ENCODE data around the gene CPVL. TPM values are rescaled to one million over a fixed set of nuclear protein-coding genes. Genes with fewer than 3 reads are reported as not detected.

CPVL gene
- total RNA-seq, 1 donor = 132 TPM

GRCh38 chr7:29140873-29141468, 5.4 kb downstream of the CPVL start:
- Histone ChIP-seq H3K27me3 (ENCODE audit: insufficient read depth, low read length) (peaks cover 16% of the 10 kb centered on the region), H3K4me3 (ENCODE audit: low read length) (no peak overlapping the region), H3K9me3 (ENCODE audit: low read depth, low read length) (no peaks in the 10 kb centered on the region), H3K4me1 (ENCODE audit: insufficient read depth, low read length) (peaks cover 96% of the 10 kb centered on the region)

GRCh38 chr7:29139796-29140195, 6.5 kb downstream of the CPVL start:
- Histone ChIP-seq H3K27me3 (ENCODE audit: insufficient read depth, low read length) (peaks cover 4% of the 10 kb centered on the region), H3K4me3 (ENCODE audit: low read length) (no peak overlapping the region), H3K9me3 (ENCODE audit: low read depth, low read length) (no peaks in the 10 kb centered on the region), H3K4me1 (ENCODE audit: insufficient read depth, low read length) (peaks cover 98% of the 10 kb centered on the region)

- H3K4me3 ChIP-seq (ENCODE audit: low read length) = no peak overlapping the region
- H3K9me3 ChIP-seq (ENCODE audit: low read depth, low read length) = no peaks in the 10 kb centered on the region
- H3K27me3 ChIP-seq (ENCODE audit: insufficient read depth, low read length) = peaks cover 4% of the 10 kb centered on the region
- peaks cover 96% of the 10 kb centered on the region for H3K4me1 ChIP-seq (ENCODE audit: insufficient read depth, low read length)
Measured at GRCh38 chr7:29139191-29139590, 7.1 kb downstream of the CPVL start.

- Histone ChIP-seq H3K4me3 (ENCODE audit: low read length) (no peak overlapping the region), H3K4me1 (ENCODE audit: insufficient read depth, low read length) (peaks cover 95% of the 10 kb centered on the region), H3K27me3 (ENCODE audit: insufficient read depth, low read length) (peaks cover 1% of the 10 kb centered on the region), H3K9me3 (ENCODE audit: low read depth, low read length) (no peaks in the 10 kb centered on the region)
Measured at GRCh38 chr7:29138588-29138987, 7.7 kb downstream of the CPVL start.

GRCh38 chr7:29135846-29136245, 10.5 kb downstream of the CPVL start:
- H3K27me3 ChIP-seq (ENCODE audit: insufficient read depth, low read length) = no peaks in the 10 kb centered on the region
- no peak overlapping the region for H3K4me3 ChIP-seq (ENCODE audit: low read length)
- H3K9me3 ChIP-seq (ENCODE audit: low read depth, low read length) = no peaks in the 10 kb centered on the region
- peaks cover 72% of the 10 kb centered on the region for H3K4me1 ChIP-seq (ENCODE audit: insufficient read depth, low read length)

- H3K9me3 ChIP-seq (ENCODE audit: low read depth, low read length) = no peaks in the 10 kb centered on the region
- H3K4me1 ChIP-seq (ENCODE audit: insufficient read depth, low read length) = peaks cover 61% of the 10 kb centered on the region
- H3K4me3 ChIP-seq (ENCODE audit: low read length) = no peak overlapping the region
- H3K27me3 ChIP-seq (ENCODE audit: insufficient read depth, low read length) = no peaks in the 10 kb centered on the region
Measured at GRCh38 chr7:29132980-29133379, 13.4 kb downstream of the CPVL start.

GRCh38 chr7:29131678-29132077, 14.7 kb downstream of the CPVL start:
- H3K9me3 ChIP-seq (ENCODE audit: low read depth, low read length) = no peaks in the 10 kb centered on the region
- H3K27me3 ChIP-seq (ENCODE audit: insufficient read depth, low read length) = no peaks in the 10 kb centered on the region
- H3K4me3 ChIP-seq (ENCODE audit: low read length) = no peak overlapping the region
- H3K4me1 ChIP-seq (ENCODE audit: insufficient read depth, low read length) = peaks cover 48% of the 10 kb centered on the region

- Histone ChIP-seq H3K4me3 (ENCODE audit: low read length) (no peak overlapping the region), H3K27me3 (ENCODE audit: insufficient read depth, low read length) (no peaks in the 10 kb centered on the region), H3K9me3 (ENCODE audit: low read depth, low read length) (no peaks in the 10 kb centered on the region), H3K4me1 (ENCODE audit: insufficient read depth, low read length) (peaks cover 34% of the 10 kb centered on the region)
Measured at GRCh38 chr7:29130096-29130495, 16.2 kb downstream of the CPVL start.

GRCh38 chr7:29127527-29127926, 18.8 kb downstream of the CPVL start:
- Histone ChIP-seq H3K4me1 (ENCODE audit: insufficient read depth, low read length) (peaks cover 21% of the 10 kb centered on the region), H3K4me3 (ENCODE audit: low read length) (no peak overlapping the region), H3K27me3 (ENCODE audit: insufficient read depth, low read length) (no peaks in the 10 kb centered on the region), H3K9me3 (ENCODE audit: low read depth, low read length) (no peaks in the 10 kb centered on the region)

- Histone ChIP-seq H3K27me3 (ENCODE audit: insufficient read depth, low read length) (no peaks in the 10 kb centered on the region), H3K4me1 (ENCODE audit: insufficient read depth, low read length) (peaks cover 21% of the 10 kb centered on the region), H3K4me3 (ENCODE audit: low read length) (no peak overlapping the region), H3K9me3 (ENCODE audit: low read depth, low read length) (no peaks in the 10 kb centered on the region)
Measured at GRCh38 chr7:29126804-29127203, 19.5 kb downstream of the CPVL start.

GRCh38 chr7:29123626-29124190, 22.6 kb downstream of the CPVL start:
- Histone ChIP-seq H3K4me1 (ENCODE audit: insufficient read depth, low read length) (peaks cover 2% of the 10 kb centered on the region), H3K4me3 (ENCODE audit: low read length) (no peak overlapping the region), H3K27me3 (ENCODE audit: insufficient read depth, low read length) (no peaks in the 10 kb centered on the region), H3K9me3 (ENCODE audit: low read depth, low read length) (no peaks in the 10 kb centered on the region)

GRCh38 chr7:29122759-29123158, 23.6 kb downstream of the CPVL start:
- H3K9me3 ChIP-seq (ENCODE audit: low read depth, low read length) = no peaks in the 10 kb centered on the region
- H3K4me3 ChIP-seq (ENCODE audit: low read length) = no peak overlapping the region
- no peaks in the 10 kb centered on the region for H3K4me1 ChIP-seq (ENCODE audit: insufficient read depth, low read length)
- no peaks in the 10 kb centered on the region for H3K27me3 ChIP-seq (ENCODE audit: insufficient read depth, low read length)

- Histone ChIP-seq H3K4me1 (ENCODE audit: insufficient read depth, low read length) (peaks cover under 1% of the 10 kb centered on the region), H3K4me3 (ENCODE audit: low read length) (no peak overlapping the region), H3K9me3 (ENCODE audit: low read depth, low read length) (no peaks in the 10 kb centered on the region), H3K27me3 (ENCODE audit: insufficient read depth, low read length) (no peaks in the 10 kb centered on the region)
Measured at GRCh38 chr7:29122081-29122480, 24.3 kb downstream of the CPVL start.

GRCh38 chr7:29120955-29121354, 25.4 kb downstream of the CPVL start:
- Histone ChIP-seq H3K4me3 (ENCODE audit: low read length) (no peak overlapping the region), H3K4me1 (ENCODE audit: insufficient read depth, low read length) (peaks cover 4% of the 10 kb centered on the region), H3K27me3 (ENCODE audit: insufficient read depth, low read length) (no peaks in the 10 kb centered on the region), H3K9me3 (ENCODE audit: low read depth, low read length) (no peaks in the 10 kb centered on the region)

GRCh38 chr7:29119538-29119937, 26.8 kb downstream of the CPVL start:
- H3K4me1 ChIP-seq (ENCODE audit: insufficient read depth, low read length) = peaks cover 18% of the 10 kb centered on the region
- no peak overlapping the region for H3K4me3 ChIP-seq (ENCODE audit: low read length)

More at GRCh38 chr7:29119538-29119937, 26.8 kb downstream of the CPVL start:
- H3K9me3 ChIP-seq (ENCODE audit: low read depth, low read length) = no peaks in the 10 kb centered on the region
- no peaks in the 10 kb centered on the region for H3K27me3 ChIP-seq (ENCODE audit: insufficient read depth, low read length)
